Keratinocyte (primary cell): Measurements from ENCODE around the gene ECHDC3.

Experiments used
- CTCF ChIP-seq, 3 experiments: IDR thresholded peaks in 1 of 3; conservative IDR thresholded peaks in 1 of 3; optimal IDR thresholded peaks in 1 of 3; 2 replicates in 2 of 3; 3 replicates in 1 of 3; pipeline versions ENCODE3 to v1.5.1; 2011; ENCODE audit warnings: low read length in 3 of 3, mild to moderate bottlenecking in 3 of 3, moderate library complexity in 2 of 3, control low read depth in 1 of 3, inconsistent platforms in 1 of 3; ENCODE audit not compliant: insufficient read depth in 2 of 3; ENCODE audit errors: extremely low read depth in 1 of 3
- EZH2 ChIP-seq: IDR thresholded peaks from one replicate; pipeline ENCODE4 v1.6.1; 2012; ENCODE audit warnings: inconsistent platforms, mild to moderate bottlenecking, low read length, moderate library complexity

- TF ChIP-seq CTCF (optimal IDR thresholded peaks at IDR 0.05 in 1 of 3, IDR thresholded peaks at IDR 0.05 in 1 of 3, conservative IDR thresholded peaks at IDR 0.05 in 1 of 3; ENCODE audit: extremely low read depth in 1 of 3, insufficient read depth in 2 of 3, low read length in 3 of 3) (no peak), EZH2 (no peak)
These were observed 43.3 kb upstream of the ECHDC3 start for GRCh38 chr10:11698691-11699549.
